Naive thymus-derived CD8-positive, alpha-beta T cell (primary cell): Measurements from ENCODE around the gene BRMS1. TPM values are rescaled to one million over a fixed set of nuclear protein-coding genes. Genes with fewer than 3 reads are reported as not detected.
"Not testable (repeated sequence)": the region's sequence is repeated elsewhere in the genome, so short reads cannot be mapped to it uniquely, and the experiment has no call there.

Source experiments
- ATAC-seq, 2 donors: fragments of 150-1000 bp; cut with Tn5 transposase in 1 of 2; sonication (Bioruptor Pico), chemical (Tn5 transposase) in 1 of 2; 1 replicate in 1 of 2; 2 replicates in 1 of 2; pipeline ENCODE4 v1.10.0; 2021; ENCODE audit warnings: mild to moderate bottlenecking in 2 of 2, moderate library complexity in 2 of 2
- POLR2A ChIA-PET: fragments of 350-600 bp; sonication (Branson Sonifier 250); formaldehyde crosslinking; loops from one replicate; lab custom pipeline; 2021; ENCODE audit warnings: antibody characterized with exemption; lab: Charles Lee
- DNase-seq, 10 donors: peaks; one replicate each; pipeline versions ENCODE4 v3.0.0 to v3.0.0-alpha.2; 2020 to 2022
- H3K27ac Mint-ChIP-seq, 10 donors: one replicate each; pipeline ENCODE4 v1.8.0; 2020 to 2022; ENCODE audit warnings: mild to moderate bottlenecking in 10 of 10, mixed read lengths in 10 of 10, moderate library complexity in 4 of 10, inconsistent platforms in 1 of 10
- H3K27me3 Mint-ChIP-seq, 5 donors: one replicate each; pipeline ENCODE4 v1.8.0; 2021 to 2022; ENCODE audit warnings: mixed read lengths in 5 of 5
- H3K36me3 Mint-ChIP-seq, 3 donors: one replicate each; pipeline ENCODE4 v1.8.0; 2020 to 2022; ENCODE audit warnings: mixed read lengths in 3 of 3, mild to moderate bottlenecking in 2 of 3, inconsistent platforms in 1 of 3
- H3K4me1 Mint-ChIP-seq, 4 donors: one replicate each; pipeline ENCODE4 v1.8.0; 2021 to 2022; ENCODE audit warnings: mixed read lengths in 4 of 4
- H3K4me3 Mint-ChIP-seq, 10 donors: one replicate each; pipeline ENCODE4 v1.8.0; 2020 to 2022; ENCODE audit warnings: mild to moderate bottlenecking in 10 of 10, mixed read lengths in 10 of 10, moderate library complexity in 6 of 10, inconsistent platforms in 1 of 10
- H3K9me3 Mint-ChIP-seq, 9 donors: one replicate each; pipeline ENCODE4 v1.8.0; 2020 to 2022; ENCODE audit warnings: mixed read lengths in 9 of 9, mild to moderate bottlenecking in 3 of 9, inconsistent platforms in 1 of 9, moderate library complexity in 1 of 9
- polyA plus RNA-seq, 3 donors: library from polyadenylated mRNA; unstranded; fragments of 300-500 nt; fragmentation: Illumina TruSeq; gene quantifications; one replicate each; pipeline ENCODE4 v1.2.3, GENCODE V29; 2021
- total RNA-seq, 8 experiments: library from RNA in 2 of 8; stranded (reverse) in 2 of 8; gene quantifications; one replicate each; pipeline ENCODE4 v1.2.3 and lab custom pipeline; 2021 to 2026

BRMS1 gene
- total RNA-seq (10 to 100 TPM; 47.6 to 48.8 TPM), polyA plus RNA-seq (10 to 100 TPM; 61.7 to 65.8 (median 63.6) TPM), total RNA-seq (lab: John Stamatoyannopoulos, UW) (45.7 to 114 (median 67.4) reads per million in 6 experiments)

- peaks cover 0 to 5% (median 0%) of the 10 kb centered on the region in 9 donors for H3K9me3 Mint-ChIP-seq
- DNase-seq = peak; percentile 87 to 99 (median 94)
- H3K36me3 Mint-ChIP-seq = peaks cover 2 to 26% (median 4%) of the 10 kb centered on the region in 3 donors
- peak within 1 kb of the TSS; percentile 93 to 97 (median 95) for H3K4me3 Mint-ChIP-seq
- POLR2A ChIA-PET = interaction anchor here (0.6 to 5.8 kb wide), 20 partner anchors 10 to 498 kb away, joined by 3 to 82 read pairs (median 4); partner anchors contain the start of genes CD248, RCE1, RIN1 and SLC29A2
- ATAC-seq = peak; percentile 73 to 79
- peaks cover 29 to 60% (median 53%) of the 10 kb centered on the region in 4 donors for H3K4me1 Mint-ChIP-seq
- peak within 1 kb of the TSS; percentile 88 to 99 (median 98) for H3K27ac Mint-ChIP-seq
- H3K27me3 Mint-ChIP-seq = peaks cover 0 to 4% (median 0%) of the 10 kb centered on the region in 5 donors
Measured at GRCh38 chr11:66344550-66345315, at the start of gene BRMS1. Gene BRMS1 (minus strand): TSS chr11:66345104. CDS start chr11:66342234, 2,870 bp downstream.

- H3K4me3 Mint-ChIP-seq = no peak overlapping the region
- H3K27me3 Mint-ChIP-seq = peaks cover 0 to 19% (median 5%) of the 10 kb centered on the region in 5 donors
- POLR2A ChIA-PET = no interaction called here
- no peaks in the 10 kb centered on the region for H3K36me3 Mint-ChIP-seq
- peak overlapping the region in 2 of 10 donors; percentile 7 to 41 for H3K27ac Mint-ChIP-seq
- DNase-seq (no peak), ATAC-seq (no peak)
- H3K4me1 Mint-ChIP-seq = peaks cover 0 to 2% (median 0%) of the 10 kb centered on the region in 4 donors
- no peaks in the 10 kb centered on the region for H3K9me3 Mint-ChIP-seq
Measured at GRCh38 chr11:66393954-66394353, 49.0 kb upstream of the BRMS1 start.

- no peak overlapping the region for H3K4me3 Mint-ChIP-seq
- H3K27me3 Mint-ChIP-seq = peaks cover 0 to 17% (median 5%) of the 10 kb centered on the region in 5 donors
- DNase-seq (no peak), ATAC-seq (no peak)
- POLR2A ChIA-PET = no interaction called here
- H3K27ac Mint-ChIP-seq = no peak overlapping the region
- H3K9me3 Mint-ChIP-seq = no peaks in the 10 kb centered on the region
- peaks cover 2 to 4% (median 2%) of the 10 kb centered on the region in 4 donors for H3K4me1 Mint-ChIP-seq
- H3K36me3 Mint-ChIP-seq = no peaks in the 10 kb centered on the region
Measured at GRCh38 chr11:66391322-66391721, 46.4 kb upstream of the BRMS1 start.

- Mint-ChIP-seq H3K4me1 (peaks cover 5 to 8% (median 7%) of the 10 kb centered on the region in 4 donors), H3K27me3 (peaks cover 0 to 11% (median 1%) of the 10 kb centered on the region in 5 donors), H3K27ac (no peak overlapping the region), H3K4me3 (no peak overlapping the region), H3K36me3 (no peaks in the 10 kb centered on the region), H3K9me3 (no peaks in the 10 kb centered on the region)
- DNase-seq (peak; percentile 46 to 89 (median 68)), ATAC-seq (peak; percentile 85 to 88)
- POLR2A ChIA-PET = interaction anchor here (1.0 to 2.2 kb wide), 5 partner anchors 17 to 77 kb away, joined by 3 to 12 read pairs (median 3); partner anchors contain the start of gene SLC29A2
Measured at GRCh38 chr11:66388780-66389386, 44.0 kb upstream of the BRMS1 start.

- H3K4me3 Mint-ChIP-seq = peak overlapping the region in 8 of 10 donors; percentile 7 to 71 (median 42)
- no peaks in the 10 kb centered on the region for H3K36me3 Mint-ChIP-seq
- H3K4me1 Mint-ChIP-seq = peaks cover 5 to 8% (median 7%) of the 10 kb centered on the region in 4 donors
- DNase-seq (peak; percentile 63 to 90 (median 78)), ATAC-seq (peak; percentile 78 to 86)
- H3K27ac Mint-ChIP-seq = peak overlapping the region in 4 of 10 donors; percentile 0 to 17 (median 8)
- POLR2A ChIA-PET = interaction anchor here (0.6 to 2.2 kb wide), 6 partner anchors 15 to 157 kb away, joined by 3 to 14 read pairs (median 4); partner anchors contain the start of genes B4GAT1, BRMS1 and SLC29A2
- H3K27me3 Mint-ChIP-seq = peaks cover 0 to 1% (median 0%) of the 10 kb centered on the region in 5 donors
- H3K9me3 Mint-ChIP-seq = no peaks in the 10 kb centered on the region
Measured at GRCh38 chr11:66386171-66387069, 41.5 kb upstream of the BRMS1 start.

GRCh38 chr11:66384316-66384715 is 39.4 kb upstream of the BRMS1 start:
- ATAC-seq, H3K27ac Mint-ChIP-seq, DNase-seq, H3K4me1 Mint-ChIP-seq, H3K27me3 Mint-ChIP-seq, H3K4me3 Mint-ChIP-seq, H3K9me3 Mint-ChIP-seq, H3K36me3 Mint-ChIP-seq: not testable (repeated sequence)
- POLR2A ChIA-PET = interaction anchor here (0.6 to 1.3 kb wide), 2 partner anchors 11 to 12 kb away, joined by 3 read pairs; no protein-coding TSS in a partner anchor

- H3K36me3 Mint-ChIP-seq, DNase-seq, H3K9me3 Mint-ChIP-seq, H3K27me3 Mint-ChIP-seq, ATAC-seq, H3K27ac Mint-ChIP-seq, POLR2A ChIA-PET, H3K4me1 Mint-ChIP-seq, H3K4me3 Mint-ChIP-seq: not testable (repeated sequence)
Measured at GRCh38 chr11:66380264-66380663, 35.4 kb upstream of the BRMS1 start.

- not testable (repeated sequence) for H3K36me3 Mint-ChIP-seq, DNase-seq, ATAC-seq, H3K27me3 Mint-ChIP-seq, H3K9me3 Mint-ChIP-seq
- Mint-ChIP-seq H3K4me3 (peak overlapping the region in 3 of 10 donors; percentile 26 to 53 (median 33)), H3K27ac (peak overlapping the region in 4 of 10 donors; percentile 24 to 87 (median 32)), H3K4me1 (peaks cover 1 to 17% (median 12%) of the 10 kb centered on the region in 4 donors)
- POLR2A ChIA-PET = interaction anchor here (0.6 to 0.9 kb wide), 3 partner anchors 9 to 29 kb away, joined by 3 to 10 read pairs (median 3); partner anchors contain the start of gene BRMS1
Measured at GRCh38 chr11:66373690-66374287, 28.9 kb upstream of the BRMS1 start.

- no peak for ATAC-seq
- no peak for DNase-seq
- Mint-ChIP-seq H3K36me3 (no peaks in the 10 kb centered on the region), H3K9me3 (no peaks in the 10 kb centered on the region), H3K4me3 (peak overlapping the region in 3 of 10 donors; percentile 26 to 53 (median 33)), H3K27ac (peak overlapping the region in 4 of 10 donors; percentile 11 to 87 (median 32)), H3K4me1 (peaks cover 1 to 17% (median 12%) of the 10 kb centered on the region in 4 donors), H3K27me3 (no peaks in the 10 kb centered on the region)
- POLR2A ChIA-PET = interaction anchor here (0.7 to 0.9 kb wide), 2 partner anchors 11 to 28 kb away, joined by 3 read pairs; partner anchors contain the start of gene BRMS1
Measured at GRCh38 chr11:66373265-66373664, 28.4 kb upstream of the BRMS1 start.

- DNase-seq (peak; percentile 65 to 89 (median 82)), ATAC-seq (peak; percentile 80 to 83)
- Mint-ChIP-seq H3K36me3 (no peaks in the 10 kb centered on the region), H3K9me3 (no peaks in the 10 kb centered on the region), H3K4me3 (peak within 1 kb of the TSS; percentile 77 to 95 (median 91)), H3K27me3 (no peaks in the 10 kb centered on the region), H3K27ac (peak within 1 kb of the TSS; percentile 80 to 98 (median 94)), H3K4me1 (peaks cover 6 to 17% (median 12%) of the 10 kb centered on the region in 4 donors)
- POLR2A ChIA-PET = interaction anchor here (0.6 to 2.9 kb wide), 20 partner anchors 10 to 1035 kb away, joined by 3 to 28 read pairs (median 5); partner anchors contain the start of genes B4GAT1, BRMS1, CD248 and DPP3
Measured at GRCh38 chr11:66371627-66372415, 26.9 kb upstream of the BRMS1 start, which contains the start of gene SLC29A2. Gene SLC29A2 (minus strand): TSS chr11:66371760. CDS start chr11:66371591, 169 bp downstream.
